Measurements from ENCODE around the gene REL.

DNA sequence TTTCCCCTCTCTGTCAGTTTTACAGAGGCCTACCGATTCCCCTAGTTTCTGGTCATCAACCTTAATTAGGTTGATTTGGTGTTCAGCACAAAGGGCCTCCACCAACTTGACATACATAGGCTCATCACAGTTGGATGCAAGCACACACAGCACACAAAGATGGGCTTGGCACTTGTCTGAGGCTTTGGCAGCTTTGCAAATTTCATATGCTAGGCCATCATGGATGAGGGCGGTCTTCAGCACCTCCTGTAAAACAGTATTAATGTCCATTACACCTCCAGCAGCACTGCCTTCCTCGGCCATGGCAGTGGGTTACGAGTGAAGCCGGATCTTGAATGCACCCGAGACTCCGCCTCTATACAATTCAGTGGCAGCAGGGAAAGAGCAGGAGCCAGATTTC, 56.9 kb downstream of the REL start:
- TF ChIP-seq, protein P1, sequence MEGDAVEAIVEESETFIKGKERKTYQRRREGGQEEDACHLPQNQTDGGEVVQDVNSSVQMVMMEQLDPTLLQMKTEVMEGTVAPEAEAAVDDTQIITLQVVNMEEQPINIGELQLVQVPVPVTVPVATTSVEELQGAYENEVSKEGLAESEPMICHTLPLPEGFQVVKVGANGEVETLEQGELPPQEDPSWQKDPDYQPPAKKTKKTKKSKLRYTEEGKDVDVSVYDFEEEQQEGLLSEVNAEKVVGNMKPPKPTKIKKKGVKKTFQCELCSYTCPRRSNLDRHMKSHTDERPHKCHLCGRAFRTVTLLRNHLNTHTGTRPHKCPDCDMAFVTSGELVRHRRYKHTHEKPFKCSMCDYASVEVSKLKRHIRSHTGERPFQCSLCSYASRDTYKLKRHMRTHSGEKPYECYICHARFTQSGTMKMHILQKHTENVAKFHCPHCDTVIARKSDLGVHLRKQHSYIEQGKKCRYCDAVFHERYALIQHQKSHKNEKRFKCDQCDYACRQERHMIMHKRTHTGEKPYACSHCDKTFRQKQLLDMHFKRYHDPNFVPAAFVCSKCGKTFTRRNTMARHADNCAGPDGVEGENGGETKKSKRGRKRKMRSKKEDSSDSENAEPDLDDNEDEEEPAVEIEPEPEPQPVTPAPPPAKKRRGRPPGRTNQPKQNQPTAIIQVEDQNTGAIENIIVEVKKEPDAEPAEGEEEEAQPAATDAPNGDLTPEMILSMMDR (conservative IDR thresholded peaks at IDR 0.05; ENCODE audit: low read depth, low read length) = no peak
- TF ChIP-seq EZH2 (IDR thresholded peaks at IDR 0.05; ENCODE audit: low read length, unreplicated experiment) (no peak), EZH2phosphoT487 (IDR thresholded peaks at IDR 0.05; ENCODE audit: borderline replicate concordance, low read length) (no peak)

All from PC-3 (cell line).